ENCODE data around the gene PMF1. TPM values are rescaled to one million over a fixed set of nuclear protein-coding genes. Genes with fewer than 3 reads are reported as not detected.

The PMF1 gene
- total and polyA plus RNA-seq, 2 of the 13 experiments (the other 11 are each of a cell fraction or from before 2014, with no cell fraction given), result 72.5 to 89.0 TPM

DNA sequence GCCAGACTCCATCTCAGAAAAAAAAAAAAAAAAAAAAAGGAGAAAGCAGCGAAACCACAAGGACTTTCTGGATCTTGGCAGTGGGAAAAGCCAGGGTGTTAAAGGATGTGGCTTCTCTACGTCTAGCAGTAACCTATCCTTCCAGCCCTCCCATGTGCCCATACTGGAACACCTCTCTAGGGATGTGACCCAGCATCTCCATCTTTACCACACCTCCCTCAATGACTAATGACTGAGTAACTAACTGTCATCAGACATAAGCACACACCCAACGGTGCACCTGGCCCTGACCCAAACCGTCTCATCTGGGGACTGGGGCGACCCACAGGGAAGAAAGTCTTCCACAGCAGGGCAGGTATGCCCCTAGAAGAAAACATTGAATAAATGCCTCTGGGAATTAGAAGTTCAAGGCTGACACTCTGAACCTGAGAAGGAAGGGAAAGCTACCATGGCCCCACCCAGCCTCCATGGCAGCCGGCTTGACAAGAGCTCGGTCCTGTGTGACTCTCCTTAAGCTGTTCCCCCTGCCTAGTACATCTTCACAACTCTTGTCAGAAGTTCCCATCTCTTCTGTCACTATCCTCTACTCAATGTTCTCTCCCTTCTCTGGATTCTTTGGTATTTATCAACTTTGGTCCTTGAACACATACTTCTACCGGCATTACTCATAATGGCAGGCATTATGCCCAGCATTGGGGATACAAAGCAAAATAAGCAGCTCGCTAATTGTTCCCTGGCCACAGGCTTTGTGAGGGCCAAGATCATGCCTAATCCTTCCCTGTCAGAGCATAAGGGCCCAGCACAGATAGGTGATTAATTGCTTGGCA lies 49.9 kb downstream of the PMF1 start (continued):
- TF ChIP-seq SP1 (IDR thresholded peaks at IDR 0.05) (no peak), SP1 (CRISPR knock-in tag; IDR thresholded peaks at IDR 0.05) (no peak), NFE2L2 (IDR thresholded peaks at IDR 0.05; ENCODE audit: low read length) (no peak), HNRNPH1 (optimal IDR thresholded peaks at IDR 0.05; ENCODE audit: low read depth, low read length) (no peak), CCAR2 (optimal IDR thresholded peaks at IDR 0.05; ENCODE audit: low read depth, low read length) (no peak), ZNF746 (CRISPR knock-in tag; IDR thresholded peaks at IDR 0.05) (no peak), BCL6 (CRISPR knock-in tag; IDR thresholded peaks at IDR 0.05) (no peak), MTF2 (CRISPR knock-in tag; IDR thresholded peaks at IDR 0.05; ENCODE audit: borderline replicate concordance) (no peak)

DNA sequence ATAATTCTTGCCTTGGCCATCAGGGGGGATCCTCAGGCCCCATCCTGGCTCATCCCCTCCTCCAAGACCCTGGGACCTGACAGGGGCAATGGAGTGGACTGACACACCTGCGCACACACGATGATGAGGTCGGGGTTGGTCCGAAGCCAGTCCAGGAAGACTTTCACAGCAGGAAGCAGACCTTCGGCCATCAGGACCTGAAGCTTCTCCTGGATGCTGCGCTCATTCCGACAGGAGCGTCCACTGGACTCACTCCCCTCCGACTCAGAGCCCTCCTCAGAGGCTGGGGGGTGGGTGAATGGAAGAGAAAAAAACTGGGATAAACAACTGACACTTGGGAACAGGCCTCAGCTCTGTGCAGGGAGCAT lies 50.5 kb downstream of the PMF1 start:
- Histone ChIP-seq H3K36me3 (replicated peaks in 1 of 2; ENCODE audit: control insufficient read depth in 1 of 2, insufficient read depth in 2 of 2, low read length in 2 of 2) (peaks cover 49 to 87% of the 10 kb centered on the region in 2 experiments), H3K9ac (ENCODE audit: insufficient read depth, low read depth, low read length) (no peak overlapping the region), H2AFZ (ENCODE audit: low read length) (no peak overlapping the region), H3K4me2 (ENCODE audit: low read depth, low read length) (no peak overlapping the region), H3K4me1 (ENCODE audit: insufficient read depth, low read length) (no peaks in the 10 kb centered on the region), H3K79me2 (ENCODE audit: insufficient read depth, low read length) (no peaks in the 10 kb centered on the region), H3K27ac (ENCODE audit: extremely low read length, insufficient read depth, low read length) (no peak overlapping the region), H3K27me3 (ENCODE audit: control insufficient read depth in 1 of 2, insufficient read depth in 2 of 2, low read length in 2 of 2) (no peaks in the 10 kb centered on the region; a peak in 1 of 5 replicates), H4K20me1 (ENCODE audit: insufficient read depth, low read length) (no peaks in the 10 kb centered on the region), H3K9me3 (ENCODE audit: low read length) (no peaks in the 10 kb centered on the region), H3K4me3 (replicated peaks in 1 of 3; ENCODE audit: insufficient read depth in 1 of 3, low read depth in 2 of 3, low read length in 3 of 3) (no peak overlapping the region)
- TF ChIP-seq FOXJ3 (CRISPR knock-in tag; IDR thresholded peaks at IDR 0.05; ENCODE audit: borderline replicate concordance), result no peak
- TF ChIP-seq, protein P1, sequence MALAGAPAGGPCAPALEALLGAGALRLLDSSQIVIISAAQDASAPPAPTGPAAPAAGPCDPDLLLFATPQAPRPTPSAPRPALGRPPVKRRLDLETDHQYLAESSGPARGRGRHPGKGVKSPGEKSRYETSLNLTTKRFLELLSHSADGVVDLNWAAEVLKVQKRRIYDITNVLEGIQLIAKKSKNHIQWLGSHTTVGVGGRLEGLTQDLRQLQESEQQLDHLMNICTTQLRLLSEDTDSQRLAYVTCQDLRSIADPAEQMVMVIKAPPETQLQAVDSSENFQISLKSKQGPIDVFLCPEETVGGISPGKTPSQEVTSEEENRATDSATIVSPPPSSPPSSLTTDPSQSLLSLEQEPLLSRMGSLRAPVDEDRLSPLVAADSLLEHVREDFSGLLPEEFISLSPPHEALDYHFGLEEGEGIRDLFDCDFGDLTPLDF (CRISPR knock-in tag; IDR thresholded peaks at IDR 0.05), result no peak
- no peak for TF ChIP-seq JUND (CRISPR knock-in tag; IDR thresholded peaks at IDR 0.05)
- TF ChIP-seq, protein P2, sequence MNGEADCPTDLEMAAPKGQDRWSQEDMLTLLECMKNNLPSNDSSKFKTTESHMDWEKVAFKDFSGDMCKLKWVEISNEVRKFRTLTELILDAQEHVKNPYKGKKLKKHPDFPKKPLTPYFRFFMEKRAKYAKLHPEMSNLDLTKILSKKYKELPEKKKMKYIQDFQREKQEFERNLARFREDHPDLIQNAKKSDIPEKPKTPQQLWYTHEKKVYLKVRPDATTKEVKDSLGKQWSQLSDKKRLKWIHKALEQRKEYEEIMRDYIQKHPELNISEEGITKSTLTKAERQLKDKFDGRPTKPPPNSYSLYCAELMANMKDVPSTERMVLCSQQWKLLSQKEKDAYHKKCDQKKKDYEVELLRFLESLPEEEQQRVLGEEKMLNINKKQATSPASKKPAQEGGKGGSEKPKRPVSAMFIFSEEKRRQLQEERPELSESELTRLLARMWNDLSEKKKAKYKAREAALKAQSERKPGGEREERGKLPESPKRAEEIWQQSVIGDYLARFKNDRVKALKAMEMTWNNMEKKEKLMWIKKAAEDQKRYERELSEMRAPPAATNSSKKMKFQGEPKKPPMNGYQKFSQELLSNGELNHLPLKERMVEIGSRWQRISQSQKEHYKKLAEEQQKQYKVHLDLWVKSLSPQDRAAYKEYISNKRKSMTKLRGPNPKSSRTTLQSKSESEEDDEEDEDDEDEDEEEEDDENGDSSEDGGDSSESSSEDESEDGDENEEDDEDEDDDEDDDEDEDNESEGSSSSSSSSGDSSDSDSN (CRISPR knock-in tag; IDR thresholded peaks at IDR 0.05), result no peak
- TF ChIP-seq, protein P3, sequence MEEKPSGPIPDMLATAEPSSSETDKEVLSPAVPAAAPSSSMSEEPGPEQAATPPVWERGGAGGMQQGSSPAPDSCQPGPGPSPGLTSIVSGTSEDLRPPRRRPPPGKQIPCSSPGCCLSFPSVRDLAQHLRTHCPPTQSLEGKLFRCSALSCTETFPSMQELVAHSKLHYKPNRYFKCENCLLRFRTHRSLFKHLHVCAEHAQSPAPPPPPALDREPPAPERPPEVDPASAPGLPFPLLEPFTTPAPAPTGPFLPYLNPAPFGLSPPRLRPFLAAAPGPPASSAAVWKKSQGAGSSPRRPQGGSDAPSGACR (CRISPR knock-in tag; IDR thresholded peaks at IDR 0.05), result no peak
- DNase-seq (ENCODE audit: low spot score) (no peak), FAIRE-seq (no peak), ATAC-seq (no peak)
- no TSS peak for BruUV-seq (replicated peaks)
- ChIA-PET CTCF (ENCODE audit: low intra/inter-chr PET ratio, low total read pairs) (no interaction called here), POLR2A (no interaction called here)
- WGBS (ENCODE audit: low lambda C conversion rate), result 94% methylated on average over 5 of the region's 9 CpGs
- in situ Hi-C loops (cut with HindIII; ENCODE audit: extremely low pct_ligation_motif_present, low pct_unique_long_range_greater_than_20kb), result no loop called here
- intact Hi-C loops (cut with micrococcal nuclease; ENCODE audit: unreplicated experiment), result no loop called here

Measured in HepG2 (cell line).